OCI-LY7 (cell line): ENCODE results near the gene TIFAB. TPM values are rescaled to one million over a fixed set of nuclear protein-coding genes. Genes with fewer than 3 reads are reported as not detected.

ENCODE experiments used
- BruUV-seq: library from RNA; stranded (reverse); fragments of 400-500 nt; replicated peaks from 2 replicates; lab custom pipeline; 2021; lab: Mats Ljungman, UMichigan
- CTCF ChIA-PET: fragments of 300-600 bp; sonication (Branson Sonifier 250); formaldehyde crosslinking; loops from one replicate; lab custom pipeline; 2022; ENCODE audit warnings: antibody characterized with exemption; ENCODE audit not compliant: unreplicated experiment; lab: Charles Lee
- POLR2A ChIA-PET: fragments of 300-600 bp; sonication (Branson Sonifier 250); formaldehyde crosslinking; loops from one replicate; lab custom pipeline; 2022; ENCODE audit warnings: antibody characterized with exemption; lab: Charles Lee
- DNase-seq: peaks from one replicate; pipeline ENCODE4 v3.0.0-alpha.2; 2015; ENCODE audit warnings: low spot score
- H2AFZ ChIP-seq: fragments of 200-600 bp; sonication (generic), shearing (Covaris generic); 2 replicates; pipeline ENCODE4 v1.6.1; 2014; ENCODE audit warnings: mild to moderate bottlenecking, antibody characterized with exemption, low read length, moderate library complexity
- H3K27ac ChIP-seq: fragments of 200-600 bp; sonication (generic); 2 replicates; pipeline ENCODE4 v1.5.1; 2014; ENCODE audit warnings: mixed run types, low read depth, mild to moderate bottlenecking, moderate library complexity, low read length, inconsistent platforms; ENCODE audit not compliant: poor library complexity, severe bottlenecking
- H3K36me3 ChIP-seq: fragments of 200-600 bp; sonication (generic); 2 replicates; pipeline ENCODE4 v1.6.1; 2014; ENCODE audit warnings: mild to moderate bottlenecking, antibody characterized with exemption, low read length, moderate library complexity, mixed read lengths; ENCODE audit not compliant: insufficient read depth
- H3K4me1 ChIP-seq: fragments of 200-600 bp; sonication (generic); 2 replicates; pipeline ENCODE4 v1.5.1; 2014; ENCODE audit warnings: mild to moderate bottlenecking, low read length; ENCODE audit not compliant: insufficient read depth, poor library complexity, severe bottlenecking
- H3K4me2 ChIP-seq: fragments of 200-600 bp; sonication (generic); 2 replicates; pipeline ENCODE4 v1.6.1; 2014; ENCODE audit warnings: mild to moderate bottlenecking, low read length
- H3K4me3 ChIP-seq: fragments of 200-600 bp; sonication (generic); 2 replicates; pipeline ENCODE4 v1.5.1; 2014; ENCODE audit warnings: mild to moderate bottlenecking, low read depth, low read length; ENCODE audit not compliant: poor library complexity, severe bottlenecking
- H3K79me2 ChIP-seq: fragments of 200-600 bp; sonication (generic); 2 replicates; pipeline ENCODE4 v1.6.1; 2016; ENCODE audit warnings: low read depth, mild to moderate bottlenecking, low read length, moderate library complexity, mixed read lengths; ENCODE audit not compliant: insufficient read depth
- H3K9me2 ChIP-seq: fragments of 200-600 bp; sonication (generic); 2 replicates; pipeline ENCODE4 v1.6.1; 2016; ENCODE audit warnings: mild to moderate bottlenecking, low read length, mixed read lengths; ENCODE audit not compliant: insufficient read depth
- H3K9me3 ChIP-seq: fragments of 200-600 bp; sonication (generic); 2 replicates; pipeline ENCODE4 v1.6.1; 2014; ENCODE audit warnings: mild to moderate bottlenecking, mixed run types, low read length, mixed read lengths
- H4K20me1 ChIP-seq: fragments of 200-600 bp; sonication (generic); 2 replicates; pipeline ENCODE4 v1.6.1; 2014; ENCODE audit warnings: mild to moderate bottlenecking, antibody characterized with exemption, low read length, moderate library complexity, mixed read lengths; ENCODE audit not compliant: insufficient read depth
- EZH2phosphoT487 ChIP-seq: fragments of 200-600 bp; sonication (generic); IDR thresholded peaks from 2 replicates; pipeline ENCODE4 v1.6.1; 2018; ENCODE audit warnings: low read depth, borderline replicate concordance, mild to moderate bottlenecking, mixed run types, antibody characterized with exemption, low read length, moderate library complexity, mixed read lengths
- intact Hi-C: fragments of 100-400 bp; cut with micrococcal nuclease; formaldehyde crosslinking; loops from one replicate; pipeline ENCODE4 v1.10.0; 2022; ENCODE audit not compliant: unreplicated experiment
- total RNA-seq, 2 experiments: library from RNA; depleted of rRNA in 1 of 2; stranded (reverse); fragments of >200 nt in 1 of 2; shearing (Covaris generic) in 1 of 2; gene quantifications; 2 replicates each; pipeline ENCODE4 v1.2.3, GENCODE V29; 2014 to 2022
- TF ChIP-seq, protein P1 (sequence below): fragments of 200-600 bp; sonication (generic); conservative IDR thresholded peaks from 2 replicates; pipeline ENCODE4 v1.5.1; 2014; ENCODE audit warnings: mild to moderate bottlenecking, antibody characterized with exemption, low read length, moderate library complexity, mixed read lengths

TIFAB gene
- total RNA-seq, 2 experiments from 2014 or later: not detected

DNA sequence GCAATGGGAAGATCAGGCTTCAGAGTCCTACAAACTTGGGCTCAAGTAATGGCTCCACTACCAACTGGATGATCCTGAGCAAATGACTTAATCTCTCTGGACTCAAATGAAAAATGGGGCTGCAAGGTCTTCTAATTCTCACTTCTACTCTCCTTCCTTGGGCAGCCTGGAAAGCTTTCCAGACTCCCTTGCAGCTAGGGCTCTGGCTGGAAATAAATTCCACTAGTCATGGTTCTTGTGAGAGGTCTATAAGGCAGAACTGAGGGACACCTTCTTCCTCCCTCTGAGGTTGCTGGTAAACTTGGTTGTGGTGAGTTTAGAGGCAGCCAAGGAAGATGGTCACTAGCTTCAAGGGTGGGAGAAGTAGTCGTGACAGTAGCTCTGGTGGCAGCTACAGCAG is 23.6 kb downstream of the TIFAB start:
- no peak overlapping the region for H2AFZ ChIP-seq
- ChIA-PET POLR2A (interaction anchor here (1.1 kb wide), 1 partner anchor 9 kb away, joined by 3 read pairs; no protein-coding TSS in a partner anchor), CTCF (no interaction called here)
- no peak overlapping the region for H3K4me2 ChIP-seq
- H3K9me3 ChIP-seq: no peaks in the 10 kb centered on the region
- H3K36me3 ChIP-seq: no peaks in the 10 kb centered on the region
- no peak overlapping the region for H3K27ac ChIP-seq
- BruUV-seq: no TSS peak
- no peaks in the 10 kb centered on the region for H4K20me1 ChIP-seq
- H3K4me3 ChIP-seq: no peak overlapping the region
- H3K4me1 ChIP-seq: no peaks in the 10 kb centered on the region
- H3K9me2 ChIP-seq: no peaks in the 10 kb centered on the region
- H3K79me2 ChIP-seq: no peaks in the 10 kb centered on the region
- DNase-seq: no peak
- TF ChIP-seq, protein P1, sequence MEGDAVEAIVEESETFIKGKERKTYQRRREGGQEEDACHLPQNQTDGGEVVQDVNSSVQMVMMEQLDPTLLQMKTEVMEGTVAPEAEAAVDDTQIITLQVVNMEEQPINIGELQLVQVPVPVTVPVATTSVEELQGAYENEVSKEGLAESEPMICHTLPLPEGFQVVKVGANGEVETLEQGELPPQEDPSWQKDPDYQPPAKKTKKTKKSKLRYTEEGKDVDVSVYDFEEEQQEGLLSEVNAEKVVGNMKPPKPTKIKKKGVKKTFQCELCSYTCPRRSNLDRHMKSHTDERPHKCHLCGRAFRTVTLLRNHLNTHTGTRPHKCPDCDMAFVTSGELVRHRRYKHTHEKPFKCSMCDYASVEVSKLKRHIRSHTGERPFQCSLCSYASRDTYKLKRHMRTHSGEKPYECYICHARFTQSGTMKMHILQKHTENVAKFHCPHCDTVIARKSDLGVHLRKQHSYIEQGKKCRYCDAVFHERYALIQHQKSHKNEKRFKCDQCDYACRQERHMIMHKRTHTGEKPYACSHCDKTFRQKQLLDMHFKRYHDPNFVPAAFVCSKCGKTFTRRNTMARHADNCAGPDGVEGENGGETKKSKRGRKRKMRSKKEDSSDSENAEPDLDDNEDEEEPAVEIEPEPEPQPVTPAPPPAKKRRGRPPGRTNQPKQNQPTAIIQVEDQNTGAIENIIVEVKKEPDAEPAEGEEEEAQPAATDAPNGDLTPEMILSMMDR: no peak
- TF ChIP-seq EZH2phosphoT487: no peak
- intact Hi-C loops: no loop called here

DNA sequence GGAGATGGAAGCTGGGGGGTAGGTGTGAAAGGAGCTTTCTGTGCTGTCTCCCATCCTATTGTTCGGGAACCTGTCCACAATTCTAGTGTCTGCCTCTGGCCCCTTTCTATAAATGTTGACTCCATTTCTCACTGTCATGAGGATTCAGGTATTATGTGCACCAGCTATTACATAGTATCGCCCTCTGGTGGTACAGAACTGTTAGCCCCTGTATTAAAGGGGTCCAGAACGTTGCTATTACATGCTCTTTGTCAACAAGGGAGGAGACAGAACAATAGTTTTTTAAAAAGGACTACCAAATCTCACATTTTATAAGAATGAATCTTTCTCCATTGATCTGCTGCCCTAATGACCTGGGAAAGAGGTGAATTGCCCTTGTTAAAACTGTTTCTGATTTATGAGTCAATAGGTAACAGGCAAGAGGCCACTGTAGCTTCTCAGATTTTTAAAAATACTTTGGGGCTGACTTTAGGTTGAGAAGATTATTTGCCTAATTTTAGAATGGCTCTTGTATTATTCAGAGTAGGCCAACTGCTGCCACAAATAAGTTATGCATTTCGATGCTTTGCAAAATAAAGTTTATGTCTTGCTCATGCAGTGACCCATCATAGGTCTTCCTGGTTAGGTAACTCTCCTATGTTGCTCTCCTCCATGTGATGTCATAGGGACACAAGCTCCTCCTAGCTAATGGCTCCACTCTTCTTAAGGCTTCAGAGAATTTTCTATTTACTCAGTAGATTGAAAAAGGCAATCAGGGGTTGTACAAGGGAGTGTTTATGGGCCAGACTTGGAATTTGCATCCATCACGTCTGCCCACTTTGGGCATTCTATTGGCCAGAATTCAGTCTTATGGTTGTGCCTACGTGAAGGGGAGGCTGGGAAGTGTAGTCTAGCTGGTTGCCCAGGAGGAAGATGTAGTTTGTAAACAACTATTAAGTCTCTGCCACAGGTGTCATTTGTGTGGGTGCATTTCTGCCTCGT is 25.8 kb downstream of the TIFAB start:
- H4K20me1 ChIP-seq: no peaks in the 10 kb centered on the region
- H3K4me2 ChIP-seq: no peak overlapping the region
- no peak overlapping the region for H3K27ac ChIP-seq
- POLR2A ChIA-PET: no interaction called here
- no peak overlapping the region for H2AFZ ChIP-seq
- no peak overlapping the region for H3K4me3 ChIP-seq
- H3K36me3 ChIP-seq: no peaks in the 10 kb centered on the region
- H3K9me3 ChIP-seq: no peaks in the 10 kb centered on the region
- peak; percentile 69 for DNase-seq
- TF ChIP-seq, protein P1: peak; percentile 93
- TF ChIP-seq EZH2phosphoT487: no peak
- no TSS peak for BruUV-seq
- CTCF ChIA-PET: no interaction called here
- intact Hi-C loops: no loop called here
- H3K79me2 ChIP-seq: no peaks in the 10 kb centered on the region
- H3K4me1 ChIP-seq: no peaks in the 10 kb centered on the region
- no peaks in the 10 kb centered on the region for H3K9me2 ChIP-seq

- H3K36me3 ChIP-seq: no peaks in the 10 kb centered on the region
- ChIA-PET POLR2A (no interaction called here), CTCF (no interaction called here)
- no peak for DNase-seq
- H3K4me2 ChIP-seq: no peak overlapping the region
- H3K9me2 ChIP-seq: no peaks in the 10 kb centered on the region
- no peak overlapping the region for H3K27ac ChIP-seq
- TF ChIP-seq EZH2phosphoT487: no peak
- TF ChIP-seq, protein P1: no peak
- intact Hi-C loops: no loop called here
- H3K4me3 ChIP-seq: no peak overlapping the region
- H2AFZ ChIP-seq: no peak overlapping the region
- no peaks in the 10 kb centered on the region for H4K20me1 ChIP-seq
- H3K79me2 ChIP-seq: no peaks in the 10 kb centered on the region
- H3K4me1 ChIP-seq: no peaks in the 10 kb centered on the region
- BruUV-seq: no TSS peak
- no peaks in the 10 kb centered on the region for H3K9me3 ChIP-seq
Measured at GRCh38 chr5:135425641-135426040, 26.5 kb downstream of the TIFAB start.
